ENCODE results near the gene PARVB.

PARVB gene

DNA sequence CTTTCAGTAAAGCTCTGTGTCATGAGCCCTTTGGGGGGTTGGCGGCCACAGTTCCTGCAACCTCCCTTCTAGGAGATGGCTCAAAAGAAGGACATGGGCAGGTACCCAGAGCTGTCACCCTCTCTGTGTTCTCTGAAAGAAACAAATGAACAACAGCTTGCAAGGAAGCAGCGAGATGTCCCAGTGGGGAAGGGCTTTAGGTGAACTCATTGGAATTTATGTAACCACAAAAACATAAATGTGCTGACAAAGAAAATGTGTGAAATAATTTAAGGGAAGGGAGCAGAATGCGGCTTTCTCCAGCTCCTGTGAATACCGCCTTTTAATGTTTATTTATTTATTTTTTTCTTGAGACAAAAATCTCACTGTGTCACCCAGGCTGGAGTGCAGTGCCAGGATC, 159.9 kb downstream of the PARVB start:
- DNase-seq (ENCODE audit: low spot score), result no peak

DNA sequence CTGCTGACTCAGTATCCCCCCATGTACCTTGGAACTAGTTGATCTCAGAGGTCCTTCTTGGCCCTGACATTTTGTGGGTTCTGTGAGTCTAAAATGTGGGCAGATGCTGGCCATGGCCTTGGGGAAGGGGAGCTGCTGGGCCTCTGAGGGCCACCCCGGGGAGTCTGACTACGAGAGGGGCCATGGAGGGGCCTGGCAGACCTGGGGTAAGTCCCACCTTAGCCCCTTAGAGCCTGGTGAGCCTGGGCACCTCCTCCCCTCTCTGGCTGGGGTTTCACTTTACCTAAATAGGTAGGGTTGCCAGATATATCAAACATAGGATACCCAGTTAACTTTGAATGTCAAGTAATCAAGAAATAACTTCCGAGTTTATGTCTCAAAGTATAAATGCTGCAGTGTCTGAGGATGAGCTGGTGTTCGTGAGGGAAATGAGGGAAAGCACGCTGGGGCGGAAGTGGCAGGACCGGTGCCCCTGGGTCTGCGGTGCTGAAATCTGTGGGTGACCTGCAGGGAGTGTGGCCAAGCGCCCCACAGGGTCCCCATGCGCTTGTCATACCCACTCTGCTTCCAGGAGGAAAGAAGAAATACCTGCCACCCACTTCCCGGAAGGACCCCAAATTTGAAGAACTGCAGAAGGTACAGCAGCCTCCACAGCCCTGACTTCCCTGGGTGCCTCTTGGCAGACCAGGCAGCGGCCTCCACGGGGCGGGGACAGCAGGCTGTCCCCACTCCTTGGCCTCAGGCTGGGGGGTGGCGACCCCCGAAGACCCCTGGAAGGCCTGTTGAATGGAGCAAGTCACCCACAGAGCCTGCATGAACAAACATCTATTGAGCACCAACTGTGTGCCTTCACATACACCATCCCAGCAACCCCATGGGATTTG, 161.4 kb downstream of the PARVB start:
- no peak for DNase-seq (ENCODE audit: low spot score)

DNA sequence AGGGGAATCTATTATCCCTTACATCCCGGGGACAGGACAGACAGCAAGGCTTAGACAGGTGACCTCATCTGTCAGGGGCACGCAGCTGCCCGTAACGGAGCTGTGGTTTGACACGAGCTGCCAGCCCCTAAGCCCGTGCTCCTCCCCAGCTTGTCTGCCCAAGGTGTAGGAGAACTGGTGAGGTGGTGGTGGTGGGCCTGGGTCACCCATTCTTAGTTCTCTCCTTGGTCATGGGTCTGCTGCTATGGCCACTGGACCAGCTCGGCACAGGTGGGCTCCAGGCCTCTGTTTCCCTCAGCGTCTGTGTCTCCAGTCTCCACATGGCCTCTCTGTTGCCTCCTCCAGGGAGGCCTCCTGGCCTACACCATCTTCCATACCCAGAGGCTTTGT, 162.0 kb downstream of the PARVB start:
- no peak for DNase-seq (ENCODE audit: low spot score)

DNA sequence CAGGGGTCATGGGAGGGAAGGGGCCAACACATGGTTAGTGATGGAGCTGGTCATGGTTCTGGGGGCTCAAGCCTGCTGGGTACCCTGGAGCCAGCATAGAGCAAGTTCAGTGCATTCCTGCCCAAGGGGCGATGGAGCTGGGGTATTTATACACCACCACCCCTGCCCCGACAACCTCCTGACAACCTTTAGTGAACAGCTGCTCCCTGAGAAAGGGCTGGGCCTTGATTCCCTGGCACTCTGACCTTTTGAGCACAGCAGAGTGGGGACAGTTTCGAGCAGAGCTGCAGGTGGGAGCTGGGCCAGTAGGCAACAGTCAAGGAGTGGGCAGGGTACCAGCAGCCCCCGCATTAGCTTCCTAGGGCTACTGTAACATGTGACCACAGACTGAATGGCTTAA, 162.6 kb downstream of the PARVB start:
- DNase-seq (ENCODE audit: low spot score), result no peak

DNA sequence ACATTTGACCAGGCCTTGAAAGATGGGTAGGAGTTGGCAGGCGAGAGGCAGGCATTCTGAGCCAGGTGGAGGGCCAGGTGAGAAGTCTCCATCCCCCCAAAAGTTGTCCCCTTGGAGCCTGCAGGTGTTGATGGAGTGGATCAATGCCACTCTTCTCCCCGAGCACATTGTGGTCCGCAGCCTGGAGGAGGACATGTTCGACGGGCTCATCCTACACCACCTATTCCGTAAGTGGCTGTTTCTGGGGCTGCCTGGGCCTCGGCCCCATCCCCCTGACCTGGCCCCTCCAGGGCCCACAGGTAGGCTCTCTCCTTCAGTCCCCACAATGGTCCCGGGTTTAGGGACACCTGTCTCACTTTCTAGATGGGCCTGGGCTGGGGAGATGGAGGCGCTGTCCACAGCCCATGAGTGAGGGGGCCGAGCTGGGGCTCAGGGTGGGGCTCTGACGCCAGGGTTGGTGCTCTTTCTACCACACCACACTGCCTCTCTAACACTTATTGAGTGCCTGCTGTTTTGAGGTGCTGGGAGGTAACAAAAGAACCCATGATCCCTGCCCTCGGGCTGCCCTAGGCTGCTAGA, 163.6 kb downstream of the PARVB start:
- no peak for DNase-seq (ENCODE audit: low spot score)

DNA sequence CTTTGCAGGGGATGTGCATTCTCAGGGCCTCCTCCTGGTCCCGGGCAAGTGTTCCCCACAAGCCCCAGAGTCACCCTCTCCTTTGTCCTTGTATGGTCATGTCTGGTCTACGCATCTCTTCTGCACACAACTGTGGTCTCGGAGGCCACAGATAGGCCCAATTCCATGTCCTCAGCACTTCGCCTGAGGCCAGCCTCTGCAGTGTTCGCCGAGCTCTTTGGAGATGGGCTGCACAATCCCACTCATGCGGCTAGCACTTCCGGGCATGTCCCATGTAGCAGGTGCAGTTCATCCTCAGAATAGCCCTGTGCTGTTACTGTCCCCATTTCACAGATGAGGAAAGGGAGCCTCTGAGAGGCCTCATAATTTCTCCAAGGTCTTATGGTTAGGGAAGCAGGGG, 164.2 kb downstream of the PARVB start:
- no peak for DNase-seq (ENCODE audit: low spot score)

DNA sequence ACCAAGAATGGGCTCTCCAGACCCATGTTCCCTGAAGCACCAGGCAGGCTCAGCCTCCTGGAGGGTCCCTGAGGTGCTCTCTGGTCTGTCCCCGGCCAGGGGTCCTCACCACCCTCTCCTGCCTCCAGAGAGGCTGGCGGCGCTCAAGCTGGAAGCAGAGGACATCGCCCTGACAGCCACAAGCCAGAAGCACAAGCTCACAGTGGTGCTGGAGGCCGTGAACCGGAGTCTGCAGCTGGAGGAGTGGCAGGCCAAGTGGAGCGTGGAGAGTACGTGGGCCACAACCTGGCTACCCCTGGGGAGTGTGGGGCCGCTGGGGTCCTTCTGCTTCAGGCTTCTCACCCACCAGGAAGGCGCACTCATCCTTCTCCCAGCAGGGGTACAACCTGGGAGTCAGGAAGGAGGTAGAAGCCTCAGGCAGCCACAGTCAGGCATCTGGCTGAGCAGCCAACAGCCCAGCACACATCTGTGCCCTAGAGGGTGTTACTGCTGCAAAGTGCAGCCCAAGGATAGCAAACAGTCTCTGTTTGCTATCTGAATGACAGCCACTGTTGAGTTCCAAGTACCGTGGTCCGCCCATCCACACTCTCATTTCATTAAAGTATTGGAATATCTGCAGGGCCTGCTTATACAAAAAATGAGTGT, 165.0 kb downstream of the PARVB start:
- DNase-seq (ENCODE audit: low spot score), result no peak

DNA sequence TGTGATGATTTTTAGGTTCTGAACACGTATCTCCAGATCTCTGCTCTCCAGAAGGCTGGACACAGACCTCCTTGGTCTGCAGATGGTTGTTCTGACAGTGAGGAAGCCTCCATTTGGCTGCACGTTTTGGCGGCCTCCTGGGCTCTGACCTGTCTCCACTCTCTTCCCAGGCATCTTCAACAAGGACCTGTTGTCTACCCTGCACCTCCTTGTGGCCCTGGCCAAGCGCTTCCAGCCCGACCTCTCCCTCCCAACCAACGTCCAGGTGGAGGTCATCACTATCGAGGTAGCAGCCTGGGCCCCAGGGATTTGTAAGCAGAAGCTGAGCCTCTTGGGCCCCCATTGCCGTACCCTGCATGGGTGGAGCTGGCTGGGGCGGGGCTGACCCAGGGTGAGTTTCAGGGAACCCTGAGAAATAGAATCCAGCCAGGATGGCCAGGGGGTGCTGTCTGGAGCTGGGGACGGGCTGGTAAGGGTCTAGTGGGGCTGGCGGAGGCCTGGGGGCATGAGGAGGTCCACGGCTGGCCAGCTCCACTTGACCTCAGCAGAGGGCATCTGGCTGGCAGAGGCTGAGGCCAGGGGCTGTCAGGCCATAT, 166.4 kb downstream of the PARVB start:
- DNase-seq (ENCODE audit: low spot score), result no peak

DNA sequence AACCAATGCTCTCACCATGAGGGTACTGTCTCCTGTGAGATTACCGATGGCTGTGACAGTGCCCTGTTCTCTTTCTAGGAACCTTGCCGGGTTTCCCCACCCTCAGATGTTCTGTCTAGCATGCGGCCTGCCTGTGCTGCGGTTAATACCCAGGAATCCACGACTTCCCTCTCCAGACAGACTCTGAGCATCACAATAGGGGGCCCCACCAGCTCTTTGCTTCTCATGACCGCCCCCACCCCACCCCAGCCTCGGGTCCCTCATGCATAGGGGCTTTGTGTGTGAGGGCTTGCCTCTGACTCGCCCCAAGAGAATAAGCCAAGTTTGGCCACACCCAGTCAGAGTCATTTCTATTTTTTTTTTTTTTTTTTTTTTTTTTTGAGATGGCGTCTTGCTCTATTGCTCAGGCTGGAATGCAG, 166.9 kb downstream of the PARVB start:
- no peak for DNase-seq (ENCODE audit: low spot score)

DNA sequence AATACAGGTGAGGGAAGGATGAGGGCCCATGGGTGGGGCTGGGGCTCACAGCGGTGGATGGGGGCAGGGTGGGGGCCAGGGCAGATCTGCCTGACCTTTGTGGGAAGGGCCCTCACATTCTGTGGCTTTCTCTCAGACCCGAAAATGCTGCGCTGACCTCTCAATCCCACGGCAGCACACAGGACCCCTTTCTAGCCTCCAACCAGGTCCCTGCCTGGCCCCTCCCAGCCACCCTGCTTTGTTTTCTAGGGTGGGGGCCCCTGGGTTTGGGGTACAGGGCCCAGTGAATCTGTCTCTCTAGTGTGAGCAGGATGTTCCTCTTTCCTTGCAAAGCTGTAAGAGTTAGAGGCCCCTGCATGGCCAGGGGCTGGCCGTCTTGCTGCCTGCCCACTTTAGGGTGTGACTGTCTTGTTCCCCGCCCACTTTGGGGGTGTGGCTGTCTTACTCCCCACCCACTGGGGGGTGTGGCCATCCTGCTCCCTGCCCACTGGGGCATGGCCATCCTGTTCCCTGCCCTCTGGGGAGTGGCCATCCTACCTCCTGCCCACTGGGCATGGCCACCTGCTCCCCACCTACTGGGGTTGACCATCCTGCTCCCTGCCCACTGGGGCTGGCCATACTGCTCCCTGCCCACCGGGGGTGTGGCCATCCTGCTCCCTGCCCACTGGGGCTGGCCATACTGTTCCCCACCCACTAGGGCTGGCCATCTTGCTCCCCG, 168.2 kb downstream of the PARVB start:
- no peak for DNase-seq (ENCODE audit: low spot score)

DNA sequence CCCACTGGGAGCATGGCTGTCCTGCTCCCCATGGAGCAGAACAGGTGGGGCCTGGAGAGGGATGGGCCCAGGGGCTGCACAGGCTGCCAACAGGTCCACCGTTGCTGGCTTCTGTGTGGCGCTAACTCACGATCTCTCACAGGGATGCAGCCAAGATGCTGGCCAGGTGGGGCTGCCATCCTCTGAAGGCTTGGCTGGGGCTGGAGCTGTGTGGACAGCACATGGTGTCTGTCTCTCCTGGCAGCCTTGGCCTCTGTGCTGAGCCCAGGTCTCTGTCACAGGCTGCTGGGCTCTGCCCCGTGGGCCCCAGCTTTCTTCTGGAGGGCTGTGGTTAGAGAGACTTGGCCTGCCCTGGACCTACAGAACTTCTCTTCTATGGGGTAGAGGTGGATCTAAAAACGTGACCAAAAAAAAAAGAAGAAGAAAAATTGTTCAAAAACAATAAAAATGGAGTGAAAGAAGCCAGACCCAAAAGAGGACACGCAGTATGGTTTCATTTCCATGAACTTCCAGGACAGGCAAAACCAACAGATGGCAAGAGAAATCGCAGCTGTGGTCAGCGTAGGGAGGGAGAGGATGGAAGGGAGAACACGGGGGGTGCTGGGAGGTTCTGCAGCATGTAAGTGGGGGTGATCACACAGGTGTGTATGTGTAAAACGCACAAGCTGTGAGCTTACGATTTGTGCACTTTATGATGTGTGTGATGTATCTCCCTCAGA, 168.9 kb downstream of the PARVB start:
- DNase-seq (ENCODE audit: low spot score), result no peak

DNA sequence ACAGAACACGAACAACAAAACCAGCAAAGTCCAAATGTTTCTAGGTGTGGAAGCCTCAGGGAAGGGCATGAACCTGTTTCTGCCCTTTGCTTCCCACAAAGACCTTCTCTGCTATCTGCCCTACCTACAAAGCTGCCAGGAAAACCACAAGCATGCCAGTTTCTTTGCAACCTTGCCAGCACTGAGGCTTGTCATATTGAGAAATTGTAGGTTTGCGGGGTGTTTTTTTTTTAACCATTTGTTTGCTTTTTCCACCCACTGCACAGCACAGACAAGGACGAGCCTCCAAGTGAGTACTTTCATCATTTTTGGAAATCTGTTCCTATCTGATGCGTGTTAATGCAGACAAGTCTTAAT, 169.4 kb downstream of the PARVB start:
- DNase-seq (ENCODE audit: low spot score), result no peak

DNA sequence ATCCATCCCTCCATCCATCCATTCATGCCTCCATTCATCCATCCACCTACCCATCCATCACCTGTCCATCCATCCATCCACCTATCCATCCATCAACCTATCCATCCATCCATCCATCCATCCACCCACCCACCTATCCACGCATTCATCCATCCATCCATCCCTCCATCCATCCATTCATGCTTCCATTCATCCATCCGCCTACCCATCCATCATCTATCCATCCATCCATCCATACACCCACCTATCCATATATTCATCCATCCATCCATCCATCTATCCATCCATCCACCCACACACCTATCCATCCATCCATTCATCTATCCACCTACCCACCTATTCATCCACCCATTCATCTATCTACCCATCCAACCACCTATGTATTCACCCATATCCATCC, 170.5 kb downstream of the PARVB start:
- no peak for DNase-seq (ENCODE audit: low spot score)

DNA sequence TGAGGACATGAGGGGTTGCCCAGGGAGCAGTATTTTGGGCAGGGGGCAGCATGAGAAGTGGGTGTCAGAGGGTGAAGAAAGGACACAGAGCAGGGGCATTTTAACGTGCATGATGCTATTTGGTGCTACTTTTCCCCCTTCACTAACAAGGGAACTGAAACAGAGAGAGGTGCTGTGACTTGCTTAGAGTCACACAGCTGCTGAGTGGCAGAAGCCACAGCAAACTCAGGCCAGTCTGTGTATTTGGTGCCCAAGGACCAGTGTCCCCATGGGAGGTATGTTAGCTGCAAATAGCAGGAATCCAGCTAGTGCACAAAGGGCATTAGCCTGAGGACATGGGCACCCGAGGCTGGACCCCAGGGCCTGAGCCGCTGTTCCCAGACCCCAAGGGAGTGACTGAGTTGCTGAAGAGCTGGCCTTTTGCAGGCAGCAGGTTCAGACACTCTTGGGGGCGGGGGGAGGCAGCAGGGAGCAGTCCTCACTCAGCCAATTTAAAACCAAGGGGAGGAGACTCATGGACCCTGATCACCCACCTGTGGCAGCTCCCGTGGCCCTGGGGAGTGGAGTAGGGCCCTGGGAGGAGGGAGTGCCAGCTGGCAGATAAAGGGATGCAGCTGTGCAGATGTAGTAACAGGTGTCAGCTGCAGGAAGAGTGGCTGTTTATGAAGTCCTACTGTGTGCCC, 171.2 kb downstream of the PARVB start:
- no peak for DNase-seq (ENCODE audit: low spot score)

DNA sequence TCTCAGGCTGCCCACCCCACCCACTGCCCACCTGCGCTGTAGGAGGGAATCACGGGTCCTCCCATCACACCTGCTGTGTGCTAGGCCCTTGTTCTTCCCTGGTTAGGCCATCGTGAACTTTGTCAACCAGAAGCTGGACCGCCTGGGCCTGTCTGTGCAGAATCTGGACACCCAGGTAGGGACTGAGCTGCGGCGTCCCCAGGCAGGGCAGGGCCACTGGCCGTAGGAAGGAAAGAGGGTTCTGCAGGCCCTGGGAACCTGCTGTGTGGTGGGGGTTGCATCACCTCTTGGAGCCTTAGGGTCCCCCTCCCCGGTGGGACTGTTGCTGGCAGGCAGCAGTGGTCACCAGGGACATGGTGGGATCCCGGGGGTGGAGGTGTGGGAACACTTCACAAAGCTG, 172.1 kb downstream of the PARVB start:
- DNase-seq (ENCODE audit: low spot score), result no peak

DNA sequence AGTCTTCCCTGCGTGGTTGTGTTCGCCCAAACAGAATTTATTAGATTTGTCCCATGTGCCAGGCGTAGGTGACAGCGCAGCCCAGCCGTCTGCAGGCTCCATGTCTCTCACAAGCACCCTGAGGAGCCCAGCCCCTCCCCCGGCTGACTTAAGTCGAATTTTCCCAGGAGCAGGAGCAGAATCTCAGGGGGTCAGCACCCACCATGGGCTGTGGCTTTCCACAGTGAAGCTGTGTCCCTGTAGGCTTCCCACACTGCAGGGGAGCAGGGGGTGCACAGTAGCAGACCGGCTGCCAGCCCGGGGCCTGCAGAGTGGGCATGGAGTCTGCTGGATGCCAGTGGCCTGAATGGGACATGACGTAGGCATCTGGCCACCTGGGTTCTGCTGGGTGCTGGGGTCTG, 172.6 kb downstream of the PARVB start:
- DNase-seq (ENCODE audit: low spot score), result no peak

DNA sequence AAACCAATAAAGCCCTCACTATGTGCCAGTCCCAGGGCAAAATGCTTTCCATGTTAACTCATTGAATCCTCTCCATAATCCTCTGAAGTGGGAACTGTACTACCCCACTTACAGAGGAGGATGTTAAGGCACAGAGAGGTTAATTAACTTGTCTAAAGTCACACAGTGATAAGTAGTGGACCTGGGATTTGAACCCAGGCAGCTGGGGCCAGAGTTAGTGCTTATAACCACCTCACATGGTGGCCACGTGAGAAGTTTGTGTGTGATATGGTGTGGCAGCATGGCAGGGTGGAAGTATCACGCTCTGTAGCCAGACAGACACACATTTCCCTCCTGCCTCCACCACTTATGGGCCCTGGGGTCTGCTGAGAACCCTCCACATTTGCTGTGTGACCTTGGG, 173.2 kb downstream of the PARVB start:
- DNase-seq (ENCODE audit: low spot score), result no peak

DNA sequence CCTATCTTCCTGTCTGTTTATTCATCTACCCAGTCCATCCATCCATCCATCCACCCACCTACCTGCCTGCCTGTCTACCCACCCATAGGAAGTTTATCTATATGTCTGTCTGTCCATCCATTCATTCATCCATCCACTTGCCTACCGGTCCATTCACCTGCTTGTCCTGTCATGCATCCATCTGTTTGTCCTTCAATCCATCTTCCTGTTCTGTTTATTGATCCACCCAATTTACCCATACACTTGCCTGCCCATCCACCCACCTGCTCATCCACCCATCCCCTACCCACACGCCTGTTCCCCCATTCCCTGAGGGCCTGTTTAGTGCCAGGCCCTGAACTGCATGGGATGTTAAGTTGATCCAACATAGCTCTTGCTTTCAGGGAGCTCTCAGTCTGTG, 175.1 kb downstream of the PARVB start:
- no peak for DNase-seq (ENCODE audit: low spot score)

DNA sequence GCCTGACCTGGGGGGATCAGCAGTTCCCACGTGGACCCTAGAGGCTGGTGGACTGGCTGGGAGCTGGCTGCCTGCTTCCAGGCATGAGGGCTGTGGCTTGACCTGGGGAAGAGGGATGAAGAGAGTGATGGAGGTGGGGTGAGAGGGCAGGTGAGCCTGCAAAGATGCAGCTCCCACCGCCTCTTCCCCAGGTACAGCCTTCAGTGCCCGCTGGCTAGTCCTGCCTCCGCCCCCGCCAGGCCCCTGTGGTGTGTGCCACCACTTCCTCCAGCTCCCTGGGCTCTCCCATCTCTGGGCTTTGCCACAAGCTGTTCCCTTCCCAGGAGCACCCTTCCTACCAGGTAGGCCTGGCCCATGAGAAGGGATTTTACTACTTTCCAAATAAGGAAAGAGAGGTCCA, 175.8 kb downstream of the PARVB start:
- no peak for DNase-seq (ENCODE audit: low spot score)

DNA sequence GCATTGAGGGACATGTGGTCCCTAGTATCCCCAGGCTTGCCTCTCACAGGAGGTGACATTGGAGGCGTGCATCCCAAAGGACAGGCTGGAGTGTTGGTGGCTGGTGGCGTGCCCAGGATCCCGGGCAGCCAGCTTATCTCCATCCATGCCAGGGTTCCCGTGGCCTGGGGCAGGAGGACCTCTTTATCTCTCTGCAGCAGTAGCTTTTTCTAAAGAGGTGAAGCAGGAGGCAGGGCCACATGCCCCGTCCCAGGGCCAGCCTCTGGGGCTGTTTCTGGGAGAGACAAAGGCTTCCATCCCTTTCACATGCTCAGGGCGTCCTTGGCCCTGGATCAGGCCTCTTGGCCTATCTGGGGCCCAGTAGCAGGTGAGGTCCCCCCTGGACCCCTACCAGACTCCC, 176.3 kb downstream of the PARVB start:
- no peak for DNase-seq (ENCODE audit: low spot score)
